ENCODE measurements around the gene KNOP1.
"Not testable (repeated sequence)": the region's sequence is repeated elsewhere in the genome, so short reads cannot be mapped to it uniquely, and the experiment has no call there.

The KNOP1 gene

GRCh38 chr16:19741354-19741753, 23.3 kb upstream of the KNOP1 start:
- DNase-seq, result no peak

- DNase-seq, result no peak
These were observed 19.4 kb upstream of the KNOP1 start for GRCh38 chr16:19737306-19738038.

- DNase-seq, result no peak
These were observed 17.2 kb upstream of the KNOP1 start for GRCh38 chr16:19735074-19735867.

GRCh38 chr16:19733551-19733950, 15.5 kb upstream of the KNOP1 start:
- no peak for DNase-seq

GRCh38 chr16:19728636-19728965, 10.6 kb upstream of the KNOP1 start:
- DNase-seq, result no peak

DNA sequence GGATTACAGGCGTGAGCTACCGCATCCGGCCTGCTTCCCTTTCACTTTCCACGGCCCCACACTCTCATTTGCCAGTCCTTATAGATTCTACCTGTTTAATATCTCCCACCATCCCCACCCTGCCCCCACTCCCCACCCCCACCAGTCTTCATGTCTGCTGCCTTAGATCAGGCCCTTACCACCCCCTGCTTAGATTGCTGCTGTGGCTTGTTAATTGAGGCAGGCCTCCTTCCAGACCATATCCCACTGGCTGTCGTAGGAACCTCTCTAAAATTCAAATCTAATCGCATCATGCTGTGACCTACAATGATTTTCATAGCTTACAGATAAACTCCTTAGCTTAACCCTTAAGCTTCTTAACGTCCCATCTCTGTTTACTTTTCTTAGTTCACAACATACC, 5.0 kb upstream of the KNOP1 start:
- no peak for DNase-seq

DNA sequence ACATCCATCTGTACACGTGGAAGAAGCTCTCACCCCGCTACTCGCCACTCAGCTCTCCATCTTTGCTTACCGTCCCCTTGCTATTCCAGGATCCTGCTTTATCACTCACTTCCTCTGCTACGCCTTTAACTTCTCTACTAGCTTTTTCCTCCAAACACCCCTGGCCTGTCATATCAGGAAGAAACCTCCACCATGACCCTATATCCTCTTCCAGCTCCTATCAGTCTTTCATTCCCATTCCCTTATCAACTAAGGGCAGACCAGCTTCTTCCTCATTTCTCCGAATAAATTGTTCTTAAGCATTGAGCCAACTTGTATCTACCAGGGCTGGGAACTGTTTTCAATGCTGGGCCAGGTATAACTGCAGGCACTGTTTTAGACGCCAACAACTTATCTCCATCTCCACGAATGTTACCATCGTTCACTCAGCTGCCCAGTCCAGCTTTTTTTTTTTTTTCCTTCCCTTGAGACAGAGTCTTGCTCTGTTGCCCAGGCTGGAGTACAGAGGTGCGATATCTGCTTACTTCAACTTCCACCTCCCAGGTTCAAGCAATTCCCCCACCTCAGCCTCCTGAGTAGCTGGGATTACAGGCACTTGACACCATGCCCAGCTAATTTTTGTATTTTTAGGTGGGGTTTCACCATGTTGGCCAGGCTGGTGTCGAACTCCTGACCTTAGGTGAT, 4.4 kb upstream of the KNOP1 start:
- DNase-seq, result no peak

DNA sequence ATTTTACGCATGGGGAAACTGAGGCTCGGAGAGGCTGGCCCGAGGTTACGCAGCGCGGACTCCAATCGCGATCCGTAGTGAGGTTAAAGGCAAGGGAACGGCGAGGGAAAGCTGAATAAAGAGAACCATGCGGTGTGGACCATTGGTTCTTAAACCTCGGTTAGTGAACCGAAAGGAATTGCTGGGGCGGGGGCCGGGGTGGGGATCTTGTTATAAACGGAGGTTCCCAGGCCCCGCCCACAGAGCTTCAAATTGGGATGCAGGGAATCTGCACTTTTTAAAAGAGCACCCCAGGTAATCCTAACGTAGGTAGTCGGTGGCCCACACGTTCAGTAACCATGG, 568 bp upstream of the KNOP1 start:
- no peak for DNase-seq

GRCh38 chr16:19717314-19717713, 713 bp downstream of the KNOP1 start:
- no peak for DNase-seq

- not testable (repeated sequence) for DNase-seq
These were observed 1.3 kb downstream of the KNOP1 start for GRCh38 chr16:19716728-19717127.

GRCh38 chr16:19716183-19716582, 1.8 kb downstream of the KNOP1 start:
- no peak for DNase-seq

- DNase-seq, result no peak
These were observed 2.5 kb downstream of the KNOP1 start for GRCh38 chr16:19715566-19715965.

- no peak for DNase-seq
These were observed 4.3 kb downstream of the KNOP1 start for GRCh38 chr16:19713697-19714096.

GRCh38 chr16:19712418-19713058, 5.5 kb downstream of the KNOP1 start:
- DNase-seq, result no peak

GRCh38 chr16:19711643-19712042, 6.4 kb downstream of the KNOP1 start:
- no peak for DNase-seq

DNA sequence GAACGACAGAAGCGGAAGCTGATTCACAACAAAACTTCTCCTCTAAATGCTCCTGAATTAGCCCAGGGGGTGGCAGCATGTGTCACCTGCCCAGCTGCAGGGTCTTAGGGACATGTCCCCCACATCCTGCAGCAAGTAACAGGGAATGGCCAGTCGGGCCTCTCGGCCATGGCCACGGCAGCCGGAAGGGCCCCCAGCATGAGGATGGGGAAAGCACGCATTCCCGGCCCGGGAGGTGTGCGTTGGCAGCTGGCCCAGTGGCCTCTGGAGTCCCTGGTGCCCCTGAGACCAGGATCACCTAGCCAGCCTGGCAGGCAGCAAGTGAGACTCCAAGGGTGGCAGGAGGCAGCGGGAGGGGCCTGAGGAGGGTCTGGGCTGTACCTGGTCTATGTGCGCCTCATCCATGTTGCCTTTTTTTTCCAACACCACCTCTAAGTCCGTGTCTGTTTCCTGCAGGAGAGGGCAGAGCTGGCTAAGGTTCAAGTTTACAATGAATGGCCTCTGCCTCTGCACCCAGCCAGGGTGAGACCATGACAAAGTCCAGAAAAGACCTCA, 7.0 kb downstream of the KNOP1 start:
- DNase-seq, result no peak

GRCh38 chr16:19710191-19710908, 7.7 kb downstream of the KNOP1 start:
- no peak for DNase-seq

GRCh38 chr16:19709381-19710136, 8.5 kb downstream of the KNOP1 start:
- no peak for DNase-seq

DNA sequence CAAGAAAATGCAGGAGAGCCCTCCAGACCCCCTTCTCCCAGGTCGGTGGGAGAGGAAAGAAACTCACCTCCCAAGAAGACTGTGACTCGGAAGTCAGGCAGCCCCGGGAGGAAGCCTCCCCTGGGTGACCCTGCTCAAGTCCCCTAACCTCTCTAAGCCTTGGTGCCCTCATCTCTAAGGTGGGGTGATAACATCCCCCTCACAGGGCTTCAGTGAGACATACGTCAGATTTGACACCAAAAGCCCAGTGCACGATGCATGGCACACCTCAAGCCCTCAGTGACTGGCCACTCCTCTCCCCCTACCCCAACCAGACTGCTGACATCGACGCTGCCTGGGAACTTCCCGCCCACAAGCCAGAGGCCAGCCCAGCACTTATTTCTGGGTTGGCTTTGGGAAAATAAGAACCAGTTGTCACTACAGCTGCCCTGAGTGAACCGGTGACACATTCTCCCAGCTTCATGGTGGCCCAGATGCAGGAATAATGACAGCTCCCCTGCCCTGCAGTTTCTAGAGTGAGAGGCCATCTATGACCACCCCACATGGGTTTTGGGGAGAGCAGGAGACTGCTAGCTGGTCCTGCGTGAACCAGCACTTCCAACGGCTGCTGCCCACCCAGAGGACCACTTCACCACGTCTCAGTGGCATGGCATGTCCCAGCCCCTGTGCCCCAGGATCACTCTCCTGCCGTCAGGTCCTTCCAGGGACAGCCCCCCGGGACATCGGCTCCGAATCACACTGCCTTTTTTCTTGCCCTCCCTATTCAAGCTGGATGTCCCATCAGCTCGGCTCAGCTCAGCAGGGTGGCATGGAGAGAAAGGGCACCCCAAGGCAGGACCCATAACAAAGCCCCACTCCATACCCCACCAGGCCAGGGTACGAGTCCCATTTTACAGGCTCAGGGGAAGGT, 9.5 kb downstream of the KNOP1 start:
- DNase-seq, result no peak

DNA sequence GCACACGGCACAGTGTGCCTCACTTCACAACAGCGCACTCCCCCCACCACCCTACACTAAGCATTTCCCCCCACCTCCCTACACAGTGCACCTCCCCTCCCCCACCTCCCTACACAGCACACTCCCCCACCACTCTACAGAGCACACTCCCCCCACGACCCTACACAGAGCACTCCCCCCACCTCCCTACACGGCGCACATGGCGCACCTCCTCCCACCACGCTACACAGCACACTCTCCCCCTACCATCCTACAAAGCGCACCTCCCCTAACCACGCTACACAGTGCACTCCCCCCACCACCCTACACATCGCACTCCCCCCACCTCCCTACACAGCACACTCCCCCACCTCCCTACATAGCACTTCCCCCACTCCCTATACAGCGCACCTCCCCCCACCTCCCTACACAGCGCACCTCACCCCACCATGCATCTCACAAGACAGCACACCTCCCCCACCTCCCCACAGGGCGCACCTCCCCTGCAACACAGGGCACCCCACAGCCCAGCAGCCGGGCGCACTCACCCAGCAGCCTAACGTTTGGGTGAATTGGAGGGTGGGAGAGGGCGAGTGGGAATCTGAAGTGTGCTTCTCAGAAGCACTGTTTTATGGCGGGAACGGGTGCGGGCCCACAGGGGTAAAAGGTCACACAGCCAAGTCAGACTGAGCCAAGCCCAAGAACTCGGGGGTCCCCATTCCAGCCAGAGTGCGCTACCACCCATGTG, 10.3 kb downstream of the KNOP1 start:
- DNase-seq, result no peak

Measured in KG1 (cell line).